Endodermal cell (in vitro differentiated cells): ENCODE results near the gene WFS1. TPM values are rescaled to one million over a fixed set of nuclear protein-coding genes. Genes with fewer than 3 reads are reported as not detected.

ENCODE experiments used
- DNase-seq: peaks from one replicate; pipeline ENCODE4 v3.0.0-alpha.2; 2017
- H3K27ac ChIP-seq: 2 replicates; pipeline ENCODE4 v1.5.1; 2013; ENCODE audit warnings: mild to moderate bottlenecking, low read depth, low read length, moderate library complexity
- H3K27me3 ChIP-seq: 2 replicates; pipeline ENCODE4 v1.6.1; 2013; ENCODE audit warnings: mild to moderate bottlenecking, low read length, moderate library complexity; ENCODE audit not compliant: insufficient read depth, control insufficient read depth, poor library complexity, severe bottlenecking
- H3K36me3 ChIP-seq: 2 replicates; pipeline ENCODE4 v1.7.0; 2013; ENCODE audit warnings: mild to moderate bottlenecking, low read length, moderate library complexity; ENCODE audit not compliant: control insufficient read depth, insufficient read depth
- H3K4me1 ChIP-seq: one replicate; pipeline ENCODE4 v1.7.0; 2013; ENCODE audit warnings: low read length; ENCODE audit not compliant: control insufficient read depth, insufficient read depth
- H3K4me3 ChIP-seq: 2 replicates; pipeline ENCODE4 v1.5.1; 2013; ENCODE audit warnings: mild to moderate bottlenecking, low read length, moderate library complexity
- H3K9ac ChIP-seq: 2 replicates; pipeline ENCODE4 v1.6.1; 2013; ENCODE audit warnings: mild to moderate bottlenecking, low read length, moderate library complexity; ENCODE audit not compliant: poor library complexity, severe bottlenecking; ENCODE audit errors: extremely low read depth
- H3K9me3 ChIP-seq: 2 replicates; pipeline ENCODE4 v1.6.1; 2013; ENCODE audit warnings: mild to moderate bottlenecking, low read length, moderate library complexity; ENCODE audit not compliant: control insufficient read depth
- H3K27ac Mint-ChIP-seq: 2 replicates; pipeline ENCODE4 v1.8.0; 2020; ENCODE audit warnings: mixed read lengths
- H3K27me3 Mint-ChIP-seq: 2 replicates; pipeline ENCODE4 v1.8.0; 2021; ENCODE audit warnings: mild to moderate bottlenecking, mixed read lengths; ENCODE audit not compliant: insufficient read depth
- H3K36me3 Mint-ChIP-seq: 2 replicates; pipeline ENCODE4 v1.8.0; 2020; ENCODE audit warnings: low read depth, mixed read lengths
- H3K4me1 Mint-ChIP-seq: 2 replicates; pipeline ENCODE4 v1.8.0; 2020; ENCODE audit warnings: mixed read lengths
- H3K4me3 Mint-ChIP-seq: 2 replicates; pipeline ENCODE4 v1.8.0; 2020; ENCODE audit warnings: mild to moderate bottlenecking, moderate library complexity, mixed read lengths
- H3K9me3 Mint-ChIP-seq: 2 replicates; pipeline ENCODE4 v1.8.0; 2020; ENCODE audit warnings: mild to moderate bottlenecking, mixed read lengths
- CTCF ChIP-seq: fragments of 200-600 bp; sonication (generic); conservative IDR thresholded peaks from 2 replicates; pipeline ENCODE4 v1.5.0; 2021; ENCODE audit warnings: antibody characterized with exemption, mild to moderate bottlenecking
- WGBS, 2 experiments: methylation state at CpG; one replicate each; pipeline versions ENCODE4 v1.1.5 to v1.1.7; 2013; ENCODE audit warnings: missing lambda C conversion rate in 2 of 2, mixed read lengths in 1 of 2; ENCODE audit not compliant: insufficient coverage in 1 of 2, insufficient read length in 1 of 2; 5-methylcytosine and 5-hydroxymethylcytosine counted together
- total RNA-seq, 2 donors: library from RNA; stranded (reverse); fragmentation: NEBNext Ultra II Directional in 1 of 2; extraction: Animal tissue kit (Norgen Biotek cat#: 25700) in 1 of 2; gene quantifications; 2 replicates in 1 of 2; 3 replicates in 1 of 2; pipeline ENCODE4 v1.2.1, GENCODE V29; 2021

Gene WFS1
- total RNA-seq, 2 donors from 2014 or later = 25.3 to 26.1 TPM

DNA sequence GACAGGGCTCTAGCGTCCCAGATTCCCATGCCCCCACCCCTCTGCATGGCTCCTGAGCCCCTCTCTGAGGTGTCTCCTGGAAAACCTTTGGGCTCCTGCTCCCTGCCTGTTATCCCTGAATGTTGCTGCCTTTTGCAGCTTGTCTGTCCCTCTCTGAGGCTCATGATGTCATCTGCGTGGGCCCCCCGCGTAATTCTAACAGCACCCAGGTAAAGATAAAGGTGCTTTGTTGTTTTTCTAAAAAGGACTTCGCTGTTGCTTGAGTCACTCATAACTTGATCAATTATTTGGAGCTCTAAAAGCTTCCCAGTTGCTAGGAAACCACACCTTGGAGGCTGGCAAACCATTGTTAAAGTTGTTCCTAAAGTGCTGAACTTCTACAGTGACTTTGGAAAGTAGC, 36.6 kb downstream of the WFS1 start:
- Mint-ChIP-seq H3K27ac (no peak overlapping the region), H3K4me1 (no peaks in the 10 kb centered on the region), H3K4me3 (no peak overlapping the region), H3K36me3 (peaks cover 17% of the 10 kb centered on the region), H3K9me3 (peaks cover 12% of the 10 kb centered on the region), H3K27me3 (peaks cover 33% of the 10 kb centered on the region)
- Histone ChIP-seq H3K9ac (no peak overlapping the region), H3K4me3 (no peak overlapping the region), H3K27me3 (peaks cover 11% of the 10 kb centered on the region), H3K27ac (no peak overlapping the region), H3K36me3 (peaks cover 8% of the 10 kb centered on the region), H3K9me3 (no peaks in the 10 kb centered on the region), H3K4me1 (no peaks in the 10 kb centered on the region)
- 91 to 92% methylated on average over 5 of the region's 5 CpGs for WGBS, 2 experiments
- TF ChIP-seq CTCF = no peak
- DNase-seq = no peak

DNA sequence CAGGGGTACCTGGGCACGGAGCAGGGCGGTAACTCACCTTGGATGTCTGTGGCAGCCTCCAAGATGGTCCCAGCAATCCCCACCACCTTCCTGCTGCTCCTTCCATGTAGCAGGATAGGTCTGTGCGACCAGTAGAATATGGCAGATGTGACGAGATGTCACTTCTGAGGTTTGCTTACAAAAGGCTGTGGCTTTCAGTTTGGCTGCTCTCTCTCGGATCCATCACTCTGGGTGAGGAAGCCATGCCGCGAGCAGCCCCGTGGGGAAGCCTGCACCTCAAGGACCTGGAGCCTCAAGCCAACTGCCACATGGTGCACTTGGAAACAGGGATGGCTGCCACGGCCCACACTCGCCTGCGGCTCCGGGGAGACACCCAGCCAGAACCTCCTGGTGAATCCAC, 37.6 kb downstream of the WFS1 start:
- Histone ChIP-seq H3K27me3 (peaks cover 11% of the 10 kb centered on the region), H3K4me1 (no peaks in the 10 kb centered on the region), H3K4me3 (no peak overlapping the region), H3K9ac (no peak overlapping the region), H3K36me3 (peaks cover 8% of the 10 kb centered on the region), H3K9me3 (no peaks in the 10 kb centered on the region), H3K27ac (no peak overlapping the region)
- peaks cover 12% of the 10 kb centered on the region for H3K9me3 Mint-ChIP-seq
- no peak for TF ChIP-seq CTCF
- DNase-seq = no peak
- no peaks in the 10 kb centered on the region for H3K4me1 Mint-ChIP-seq
- no peak overlapping the region for H3K27ac Mint-ChIP-seq
- H3K27me3 Mint-ChIP-seq = peaks cover 33% of the 10 kb centered on the region
- peaks cover 10% of the 10 kb centered on the region for H3K36me3 Mint-ChIP-seq
- no peak overlapping the region for H3K4me3 Mint-ChIP-seq
- WGBS, 2 experiments = 94 to 96% methylated on average over 10 to 12 of the region's 12 CpGs

GRCh38 chr4:6307891-6308290, 38.2 kb downstream of the WFS1 start:
- no peak for TF ChIP-seq CTCF
- Histone ChIP-seq H3K27me3 (peaks cover 11% of the 10 kb centered on the region), H3K4me3 (no peak overlapping the region), H3K27ac (no peak overlapping the region), H3K36me3 (peaks cover 4% of the 10 kb centered on the region), H3K4me1 (no peaks in the 10 kb centered on the region), H3K9me3 (no peaks in the 10 kb centered on the region), H3K9ac (no peak overlapping the region)
- H3K4me1 Mint-ChIP-seq = no peaks in the 10 kb centered on the region
- peaks cover 3% of the 10 kb centered on the region for H3K36me3 Mint-ChIP-seq
- H3K4me3 Mint-ChIP-seq = no peak overlapping the region
- no peak overlapping the region for H3K27ac Mint-ChIP-seq
- peaks cover 33% of the 10 kb centered on the region for H3K27me3 Mint-ChIP-seq
- peaks cover 12% of the 10 kb centered on the region for H3K9me3 Mint-ChIP-seq
- 86 to 93% methylated on average over 7 to 8 of the region's 8 CpGs for WGBS, 2 experiments
- DNase-seq = no peak
